Measurements from ENCODE around the gene GPR108. TPM values are rescaled to one million over a fixed set of nuclear protein-coding genes. Genes with fewer than 3 reads are reported as not detected.

The GPR108 gene
- total and polyA plus RNA-seq, 2 of the 13 experiments (the other 11 are each of a cell fraction or from before 2014, with no cell fraction given) = 36.4 to 63.0 TPM

GRCh38 chr19:6719540-6719861, 17.9 kb downstream of the GPR108 start (continued):
- TF ChIP-seq RBM39 (IDR thresholded peaks at IDR 0.05; ENCODE audit: low read depth, low read length, poor library complexity, severe bottlenecking) (no peak), POLR2A (IDR thresholded peaks at IDR 0.05; ENCODE audit: insufficient read depth in 1 of 2, low read depth in 2 of 2, low read length in 2 of 2) (no peak; a peak in 2 of 4 replicates), ZNF205 (CRISPR knock-in tag; IDR thresholded peaks at IDR 0.05) (no peak), ZNF879 (CRISPR knock-in tag; IDR thresholded peaks at IDR 0.05) (0 out of 2 replicates have a peak, but pooled peaks have one; percentile 41), NFIC (IDR thresholded peaks at IDR 0.05; ENCODE audit: low read length) (no peak), ZFP36L1 (CRISPR knock-in tag; IDR thresholded peaks at IDR 0.05) (0 out of 2 replicates have a peak, but pooled peaks have one; percentile 36), HDAC2 (CRISPR knock-in tag; IDR thresholded peaks at IDR 0.05) (no peak), KDM5B (CRISPR knock-in tag; IDR thresholded peaks at IDR 0.05; ENCODE audit: borderline replicate concordance) (peak; percentile 16; the same call in 1 of the 2 replicates), HOXD1 (CRISPR knock-in tag; IDR thresholded peaks at IDR 0.05) (0 out of 2 replicates have a peak, but pooled peaks have one; percentile 5), ZC3H13 (CRISPR knock-in tag; IDR thresholded peaks at IDR 0.05) (no peak), AHR (CRISPR knock-in tag; IDR thresholded peaks at IDR 0.05) (0 out of 2 replicates have a peak, but pooled peaks have one; percentile 5), ZNF704 (CRISPR knock-in tag; IDR thresholded peaks at IDR 0.05; ENCODE audit: borderline replicate concordance) (no peak), SIN3B (IDR thresholded peaks at IDR 0.05; ENCODE audit: low read length) (no peak), ZNF841 (CRISPR knock-in tag; IDR thresholded peaks at IDR 0.05; ENCODE audit: borderline replicate concordance) (no peak), ATF2 (CRISPR knock-in tag; IDR thresholded peaks at IDR 0.05) (0 out of 2 replicates have a peak, but pooled peaks have one; percentile 5), HDAC1 (CRISPR knock-in tag; IDR thresholded peaks at IDR 0.05) (peak; percentile 74), ZNF431 (CRISPR knock-in tag; IDR thresholded peaks at IDR 0.05; ENCODE audit: borderline replicate concordance, low read depth) (0 out of 2 replicates have a peak, but pooled peaks have one; percentile 30), U2AF1 (optimal IDR thresholded peaks at IDR 0.05; ENCODE audit: low read depth, low read length) (no peak), ZSCAN25 (CRISPR knock-in tag; IDR thresholded peaks at IDR 0.05) (no peak), ZNF776 (CRISPR knock-in tag; IDR thresholded peaks at IDR 0.05) (0 out of 2 replicates have a peak, but pooled peaks have one; percentile 45), EZH2 (conservative IDR thresholded peaks at IDR 0.05; ENCODE audit: low read depth, low read length) (no peak), NR2C2 (CRISPR knock-in tag; IDR thresholded peaks at IDR 0.05; ENCODE audit: borderline replicate concordance) (no peak)
- TF ChIP-seq, protein P1, sequence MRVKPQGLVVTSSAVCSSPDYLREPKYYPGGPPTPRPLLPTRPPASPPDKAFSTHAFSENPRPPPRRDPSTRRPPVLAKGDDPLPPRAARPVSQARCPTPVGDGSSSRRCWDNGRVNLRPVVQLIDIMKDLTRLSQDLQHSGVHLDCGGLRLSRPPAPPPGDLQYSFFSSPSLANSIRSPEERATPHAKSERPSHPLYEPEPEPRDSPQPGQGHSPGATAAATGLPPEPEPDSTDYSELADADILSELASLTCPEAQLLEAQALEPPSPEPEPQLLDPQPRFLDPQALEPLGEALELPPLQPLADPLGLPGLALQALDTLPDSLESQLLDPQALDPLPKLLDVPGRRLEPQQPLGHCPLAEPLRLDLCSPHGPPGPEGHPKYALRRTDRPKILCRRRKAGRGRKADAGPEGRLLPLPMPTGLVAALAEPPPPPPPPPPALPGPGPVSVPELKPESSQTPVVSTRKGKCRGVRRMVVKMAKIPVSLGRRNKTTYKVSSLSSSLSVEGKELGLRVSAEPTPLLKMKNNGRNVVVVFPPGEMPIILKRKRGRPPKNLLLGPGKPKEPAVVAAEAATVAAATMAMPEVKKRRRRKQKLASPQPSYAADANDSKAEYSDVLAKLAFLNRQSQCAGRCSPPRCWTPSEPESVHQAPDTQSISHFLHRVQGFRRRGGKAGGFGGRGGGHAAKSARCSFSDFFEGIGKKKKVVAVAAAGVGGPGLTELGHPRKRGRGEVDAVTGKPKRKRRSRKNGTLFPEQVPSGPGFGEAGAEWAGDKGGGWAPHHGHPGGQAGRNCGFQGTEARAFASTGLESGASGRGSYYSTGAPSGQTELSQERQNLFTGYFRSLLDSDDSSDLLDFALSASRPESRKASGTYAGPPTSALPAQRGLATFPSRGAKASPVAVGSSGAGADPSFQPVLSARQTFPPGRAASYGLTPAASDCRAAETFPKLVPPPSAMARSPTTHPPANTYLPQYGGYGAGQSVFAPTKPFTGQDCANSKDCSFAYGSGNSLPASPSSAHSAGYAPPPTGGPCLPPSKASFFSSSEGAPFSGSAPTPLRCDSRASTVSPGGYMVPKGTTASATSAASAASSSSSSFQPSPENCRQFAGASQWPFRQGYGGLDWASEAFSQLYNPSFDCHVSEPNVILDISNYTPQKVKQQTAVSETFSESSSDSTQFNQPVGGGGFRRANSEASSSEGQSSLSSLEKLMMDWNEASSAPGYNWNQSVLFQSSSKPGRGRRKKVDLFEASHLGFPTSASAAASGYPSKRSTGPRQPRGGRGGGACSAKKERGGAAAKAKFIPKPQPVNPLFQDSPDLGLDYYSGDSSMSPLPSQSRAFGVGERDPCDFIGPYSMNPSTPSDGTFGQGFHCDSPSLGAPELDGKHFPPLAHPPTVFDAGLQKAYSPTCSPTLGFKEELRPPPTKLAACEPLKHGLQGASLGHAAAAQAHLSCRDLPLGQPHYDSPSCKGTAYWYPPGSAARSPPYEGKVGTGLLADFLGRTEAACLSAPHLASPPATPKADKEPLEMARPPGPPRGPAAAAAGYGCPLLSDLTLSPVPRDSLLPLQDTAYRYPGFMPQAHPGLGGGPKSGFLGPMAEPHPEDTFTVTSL (CRISPR knock-in tag; IDR thresholded peaks at IDR 0.05; ENCODE audit: borderline replicate concordance) = no peak
